ENCODE results near the gene FAM72A.
A peak's percentile ranks its signal among the peaks of the same experiment; 100 is the strongest.

Gene FAM72A

GRCh38 chr1:206167350-206168029 lies 35.1 kb downstream of the FAM72A start:
- peak in 1 of 2 donors; percentile 30 for DNase-seq

- no peak for DNase-seq
Observed at GRCh38 chr1:206145771-206146290, 56.8 kb downstream of the FAM72A start.

DNA sequence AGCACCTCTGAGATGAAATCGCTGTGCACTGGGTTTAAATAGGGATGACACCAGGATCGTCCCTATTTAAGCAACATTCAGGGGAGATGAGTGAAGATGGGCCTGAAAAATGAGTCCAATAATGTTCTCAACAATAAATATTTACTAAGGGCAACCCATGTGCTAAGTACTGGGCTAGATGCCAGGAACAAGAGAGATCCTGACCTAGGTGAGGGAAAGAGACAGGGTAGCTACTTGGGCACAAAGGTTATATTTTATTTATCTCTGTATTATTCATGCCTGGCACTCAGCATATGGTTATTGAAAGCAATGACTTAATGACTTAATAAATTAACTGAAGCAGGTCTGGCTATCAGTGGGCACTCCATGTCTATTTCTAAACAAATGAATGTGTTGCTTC lies 58.0 kb downstream of the FAM72A start:
- DNase-seq, result no peak

DNA sequence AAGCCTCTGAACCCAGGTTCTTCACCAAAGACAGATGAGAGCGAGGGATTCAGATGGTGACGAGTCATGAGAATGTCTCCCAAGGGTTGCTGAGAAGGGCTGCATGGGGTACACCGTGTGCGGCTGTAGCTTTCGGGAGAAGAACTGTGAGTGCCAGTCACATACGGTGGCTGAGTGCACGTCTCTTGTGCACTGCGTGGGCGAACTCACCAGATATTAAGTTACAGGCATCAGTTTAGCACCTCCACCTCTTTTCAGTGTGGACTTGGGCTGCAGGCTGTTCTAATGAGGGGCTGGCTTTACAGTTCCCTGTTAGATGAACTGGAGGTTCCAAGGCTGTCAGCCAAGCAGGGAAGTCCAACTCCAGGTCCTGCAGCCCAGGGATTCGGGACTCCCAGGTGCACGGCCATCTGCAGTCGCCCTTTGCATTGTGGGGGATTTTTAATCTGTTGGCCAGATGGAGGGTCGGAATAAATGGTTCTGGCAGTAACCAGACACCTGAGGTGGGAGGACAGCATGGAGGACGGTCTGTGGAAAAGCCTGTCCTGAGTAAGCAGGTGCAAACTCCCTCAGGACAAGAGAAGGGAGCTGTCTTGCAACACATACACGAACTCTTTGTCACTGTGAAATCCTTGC lies 59.0 kb downstream of the FAM72A start:
- DNase-seq, result no peak

- DNase-seq, result no peak
Observed at GRCh38 chr1:206142770-206143169, 59.9 kb downstream of the FAM72A start.

- DNase-seq, result no peak
Observed at GRCh38 chr1:206142011-206142410, 60.6 kb downstream of the FAM72A start.

- DNase-seq, result no peak
Observed at GRCh38 chr1:206136241-206136640, 66.4 kb downstream of the FAM72A start.

Data from CD4-positive, alpha-beta T cell treated with Interleukin-4 for 1 hour (primary cell).